HG02970 (cell line): ENCODE measurements around the gene NHSL2.
A peak's percentile ranks its signal among the peaks of the same experiment; 100 is the strongest.

Experiments
- ATAC-seq: cut with Tn5 transposase; IDR thresholded peaks from one replicate; pipeline ENCODE4 v1.9.1; 2021; ENCODE audit warnings: mild to moderate bottlenecking, moderate library complexity, moderate number of reproducible peaks; ENCODE audit not compliant: unreplicated experiment, low FRiP score

NHSL2 gene

GRCh38 chrX:72100824-72101351 lies 190.2 kb downstream of the NHSL2 start:
- no peak for ATAC-seq

- no peak for ATAC-seq
Observed at GRCh38 chrX:72101597-72102037, 191.0 kb downstream of the NHSL2 start.

- ATAC-seq: no peak
Observed at GRCh38 chrX:72102126-72102525, 191.5 kb downstream of the NHSL2 start.

DNA sequence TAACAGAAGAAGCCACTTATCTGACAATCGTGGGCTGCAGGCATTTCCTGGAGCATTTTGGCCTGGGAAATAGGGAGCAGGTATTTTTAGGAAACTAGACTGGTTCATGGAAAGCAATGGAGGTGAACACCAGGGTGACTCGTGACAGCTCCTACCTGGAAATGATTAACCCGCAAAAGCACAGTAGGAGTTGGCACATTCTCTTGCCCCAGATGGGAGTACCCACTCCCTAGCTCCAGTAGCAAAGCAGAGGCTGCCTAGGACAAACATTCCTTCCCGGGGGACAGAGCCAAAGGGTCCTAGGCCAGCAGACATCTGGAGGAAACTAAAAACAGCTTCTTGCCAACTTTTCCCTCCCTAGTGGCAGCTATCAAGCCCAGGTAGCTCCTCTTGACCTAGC lies 192.1 kb downstream of the NHSL2 start:
- no peak for ATAC-seq

GRCh38 chrX:72105436-72105835 lies 194.8 kb downstream of the NHSL2 start:
- peak; percentile 53 for ATAC-seq

- no peak for ATAC-seq
Observed at GRCh38 chrX:72107320-72107719, 196.7 kb downstream of the NHSL2 start.

GRCh38 chrX:72107841-72108595 lies 197.4 kb downstream of the NHSL2 start:
- ATAC-seq: no peak

DNA sequence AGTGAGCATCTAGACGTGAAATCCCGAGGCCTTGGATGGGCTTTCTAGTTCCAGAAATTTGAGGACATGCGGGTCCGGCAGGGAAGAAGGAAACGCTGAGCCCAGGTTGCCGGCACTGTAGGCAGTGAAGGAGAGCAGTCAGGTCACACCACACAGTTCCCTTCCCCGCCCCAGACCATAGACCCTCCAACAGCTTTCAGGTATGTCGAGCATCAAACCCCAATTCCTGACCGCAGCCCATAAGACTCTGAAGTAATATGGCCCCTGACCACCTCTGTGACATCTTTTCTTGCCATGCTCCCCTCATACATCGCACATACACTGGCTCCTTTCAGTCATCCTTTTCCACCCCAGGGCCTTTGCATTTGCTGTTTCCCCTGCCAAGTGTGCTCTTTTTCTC lies 198.0 kb downstream of the NHSL2 start:
- no peak for ATAC-seq

- no peak for ATAC-seq
Observed at GRCh38 chrX:72110051-72110875, 199.6 kb downstream of the NHSL2 start.

- no peak for ATAC-seq
Observed at GRCh38 chrX:72110876-72111708, 200.4 kb downstream of the NHSL2 start.

- ATAC-seq: no peak
Observed at GRCh38 chrX:72113461-72113860, 202.8 kb downstream of the NHSL2 start.

GRCh38 chrX:72114306-72114705 lies 203.7 kb downstream of the NHSL2 start:
- ATAC-seq: no peak

DNA sequence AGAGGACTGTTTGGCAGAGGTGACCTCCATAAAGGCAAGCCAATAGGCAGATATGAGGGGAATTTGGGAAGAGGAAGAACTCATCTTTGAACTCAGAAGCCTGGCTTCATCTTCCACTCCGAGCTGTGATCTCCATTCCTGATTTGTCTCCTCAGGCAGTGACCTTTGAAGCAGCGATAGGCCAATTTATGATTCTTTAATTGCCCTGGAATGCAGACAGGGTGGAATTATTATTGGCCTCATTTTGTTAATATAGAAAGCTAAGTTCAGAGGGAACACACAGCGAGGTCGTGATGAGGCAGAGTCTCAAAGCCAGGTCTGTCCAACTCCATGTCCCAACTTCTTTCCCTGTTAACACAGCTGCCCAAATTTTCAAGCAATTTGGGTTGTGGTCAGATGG lies 204.2 kb downstream of the NHSL2 start:
- no peak for ATAC-seq

DNA sequence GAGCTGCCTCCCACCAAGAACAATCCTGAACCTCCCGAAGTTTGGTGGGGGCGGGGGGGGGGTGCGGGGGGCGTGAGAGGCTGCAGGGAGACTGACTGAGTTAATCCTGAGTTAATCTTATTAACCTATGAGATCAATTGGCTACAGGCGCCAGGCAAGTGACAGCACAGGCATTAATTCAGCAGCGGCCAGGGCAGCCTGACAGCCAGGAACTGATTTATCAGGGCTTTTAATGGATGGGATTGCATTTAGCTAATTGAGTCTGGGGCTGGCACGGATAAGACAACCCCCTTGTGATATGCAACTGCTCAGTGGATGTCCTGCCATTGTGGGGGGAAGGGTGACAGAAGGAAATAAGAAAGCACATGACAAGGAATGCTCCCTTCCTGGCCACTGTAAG lies 204.7 kb downstream of the NHSL2 start:
- no peak for ATAC-seq

DNA sequence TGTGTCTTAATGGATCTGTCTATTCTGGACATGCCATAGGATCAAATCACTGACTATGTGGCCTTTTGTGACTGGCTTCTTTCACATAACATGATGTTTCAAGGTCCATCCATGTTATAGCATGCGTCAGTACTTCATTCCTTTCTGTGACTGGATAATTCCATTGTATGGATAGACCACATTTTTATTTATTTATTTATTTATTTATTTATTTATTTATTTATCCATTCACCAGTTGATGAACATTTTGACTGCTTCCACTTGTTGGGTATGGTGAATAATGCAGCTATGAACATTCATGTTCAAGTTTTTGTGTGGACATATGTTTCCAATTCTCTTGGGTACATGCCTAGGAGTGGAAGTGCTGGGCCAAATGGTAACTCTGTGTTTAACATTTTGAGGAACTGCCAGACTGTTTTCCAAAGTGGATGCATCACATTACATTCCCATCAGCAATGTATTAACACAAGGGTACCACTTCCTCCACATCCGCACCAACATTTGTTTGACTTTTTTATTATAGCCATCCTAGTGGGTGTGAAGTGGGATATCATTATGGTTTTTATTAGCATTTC lies 207.1 kb downstream of the NHSL2 start:
- no peak for ATAC-seq

- no peak for ATAC-seq
Observed at GRCh38 chrX:72120837-72121236, 210.2 kb downstream of the NHSL2 start.

DNA sequence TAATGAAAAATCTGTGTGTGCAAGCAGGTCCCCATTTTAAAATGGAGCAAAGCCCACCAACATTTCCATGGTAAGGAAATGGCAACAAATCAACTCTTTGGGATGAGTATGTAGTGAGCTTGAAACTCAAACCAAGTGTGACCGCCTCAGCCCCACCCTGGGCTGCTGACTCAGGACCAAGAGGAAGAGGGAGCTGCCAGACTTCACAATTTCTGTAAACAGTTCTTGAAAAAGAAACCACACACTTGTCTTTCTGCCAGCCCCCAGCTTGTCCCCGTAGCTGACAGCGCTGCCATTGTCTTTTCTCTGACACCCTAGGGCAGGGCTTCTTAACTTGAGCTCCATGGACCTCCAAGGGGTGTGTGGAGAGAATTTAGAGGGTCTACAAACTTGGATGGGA lies 210.7 kb downstream of the NHSL2 start:
- ATAC-seq: no peak

DNA sequence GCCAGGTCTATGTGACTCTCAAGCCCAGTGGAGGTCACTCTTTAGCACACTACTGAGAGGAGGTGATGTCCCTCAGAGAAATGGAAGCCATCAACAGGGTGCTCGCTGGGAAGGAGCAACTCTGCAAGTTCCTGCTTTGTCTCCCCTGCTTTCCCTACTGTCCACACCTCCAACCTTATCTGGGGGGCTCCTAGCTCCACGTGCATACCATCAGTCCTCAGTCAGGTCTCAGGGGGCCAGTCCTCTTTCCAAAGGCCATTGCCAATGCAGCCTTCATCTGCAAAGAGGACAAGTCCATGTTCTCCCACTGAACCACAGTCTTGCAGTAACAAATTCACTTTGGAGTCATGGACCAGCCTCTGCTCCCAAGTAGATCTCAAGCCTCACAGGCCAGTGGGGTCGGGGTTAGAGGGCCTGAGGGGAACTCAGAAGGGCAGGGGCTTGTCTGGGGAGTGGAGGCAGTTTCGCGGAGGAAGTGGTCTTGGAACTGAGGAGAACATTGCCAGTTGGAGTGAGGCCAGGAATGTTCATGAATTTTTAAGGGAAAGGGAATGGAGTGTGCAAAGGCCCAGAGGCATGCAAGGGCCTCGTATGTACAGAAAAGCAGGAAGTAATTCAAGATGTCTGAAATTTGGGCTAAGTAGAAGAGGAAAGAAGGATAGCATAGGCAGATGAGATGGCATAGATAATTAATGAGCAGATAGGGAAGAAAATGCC lies 212.1 kb downstream of the NHSL2 start:
- ATAC-seq: no peak

- ATAC-seq: no peak
Observed at GRCh38 chrX:72123471-72124185, 213.0 kb downstream of the NHSL2 start.
